BLaER1 treated with 17β-estradiol and CSF1 and Interleukin-3, amounts not matched to agents 10 nM and 100 nM (cell line): ENCODE measurements around the gene ANAPC4.

Experiments used
- H3K27ac ChIP-seq, 11 experiments: shearing (Covaris generic); formaldehyde crosslinking; 2 replicates each; pipeline ENCODE4 v1.8.1; 2022
- H3K27me3 ChIP-seq, 11 experiments: shearing (Covaris generic); formaldehyde crosslinking; 2 replicates each; pipeline ENCODE4 v1.8.1; 2022
- H3K36me3 ChIP-seq, 11 experiments: shearing (Covaris generic); formaldehyde crosslinking; 2 replicates each; pipeline ENCODE4 v1.8.1; 2022
- H3K4me1 ChIP-seq, 10 experiments: shearing (Covaris generic); formaldehyde crosslinking; 2 replicates each; pipeline ENCODE4 v1.8.1; 2022
- H3K4me2 ChIP-seq, 11 experiments: shearing (Covaris generic); formaldehyde crosslinking; 2 replicates each; pipeline ENCODE4 v1.8.1; 2022
- H3K4me3 ChIP-seq, 10 experiments: shearing (Covaris generic); formaldehyde crosslinking; 2 replicates each; pipeline ENCODE4 v1.8.1; 2022
- H3K9ac ChIP-seq, 11 experiments: shearing (Covaris generic); formaldehyde crosslinking; 2 replicates each; pipeline ENCODE4 v1.8.1; 2022
- H3K9me3 ChIP-seq, 11 experiments: shearing (Covaris generic); formaldehyde crosslinking; replicated peaks in 1 of 11; 2 replicates each; pipeline ENCODE4 v1.8.1; 2022
- H4K20me1 ChIP-seq, 11 experiments: shearing (Covaris generic); formaldehyde crosslinking; 2 replicates each; pipeline ENCODE4 v1.8.1; 2022
- Cebpa-rat ChIP-seq, 11 experiments: shearing (Covaris generic); IDR thresholded peaks; 2 replicates each; pipeline ENCODE4 v1.8.1; 2022

The ANAPC4 gene

DNA sequence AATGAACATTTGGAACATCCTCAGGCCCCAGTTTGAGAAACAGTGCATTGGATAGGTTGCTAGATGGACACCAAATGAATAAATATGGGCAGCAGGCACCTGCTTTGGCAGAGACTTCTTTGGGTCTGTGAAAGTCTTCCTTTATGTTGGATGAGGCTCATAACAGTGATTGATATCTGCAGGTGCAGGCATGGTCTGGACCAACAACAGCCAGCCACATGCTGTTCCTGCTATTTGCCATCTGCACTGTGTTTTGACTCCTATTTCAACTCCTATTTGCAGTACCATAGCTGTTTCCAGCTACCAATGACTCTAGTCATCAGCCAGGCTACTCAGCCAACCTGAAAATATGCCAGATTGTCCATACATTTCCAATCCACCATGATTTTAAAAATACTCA is 60.9 kb downstream of the ANAPC4 start:
- H3K4me1 ChIP-seq, result peaks cover 0 to 29% (median 0%) of the 10 kb centered on the region in 10 experiments; a peak in 4 of 20 replicates
- H3K36me3 ChIP-seq, result no peaks in the 10 kb centered on the region
- H3K4me2 ChIP-seq, result no peak overlapping the region
- H3K27ac ChIP-seq, result no peak overlapping the region
- TF ChIP-seq Cebpa-rat (IDR thresholded peaks at IDR 0.05), result no peak
- peaks cover 7 to 12% (median 9%) of the 10 kb centered on the region in 11 experiments; a peak in 20 of 22 replicates for H3K9me3 ChIP-seq
- no peaks in the 10 kb centered on the region for H4K20me1 ChIP-seq
- H3K9ac ChIP-seq, result no peak overlapping the region
- H3K27me3 ChIP-seq, result no peaks in the 10 kb centered on the region
- H3K4me3 ChIP-seq, result no peak overlapping the region

DNA sequence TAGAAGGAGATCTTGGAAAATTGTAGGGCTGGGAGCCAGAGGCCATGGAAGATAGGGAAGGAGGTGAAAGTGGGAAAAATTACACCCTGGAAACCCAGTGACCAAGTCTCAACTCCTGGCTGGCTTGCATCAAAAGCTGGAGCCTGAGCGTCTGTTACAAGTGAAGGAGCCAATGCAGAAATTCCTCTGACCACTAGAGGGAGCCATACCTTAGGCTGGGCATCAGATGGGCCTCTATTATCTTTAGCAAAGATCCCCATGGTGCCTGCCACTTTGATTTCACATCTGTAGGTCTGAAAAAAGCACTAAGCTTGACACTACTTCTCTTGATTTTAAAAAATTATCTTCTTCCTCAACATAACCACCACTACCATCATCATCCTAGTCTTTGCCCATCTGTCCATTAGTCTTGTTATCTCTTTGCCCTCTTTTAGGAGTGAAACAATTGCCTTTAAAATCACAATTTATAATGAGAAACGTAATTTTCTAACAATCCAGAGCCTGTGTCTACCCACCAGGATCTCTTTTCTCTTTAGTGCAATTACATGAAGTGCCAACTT is 62.9 kb downstream of the ANAPC4 start:
- Histone ChIP-seq H3K9ac (no peak overlapping the region), H3K4me3 (no peak overlapping the region)
- no peak for TF ChIP-seq Cebpa-rat (IDR thresholded peaks at IDR 0.05)

DNA sequence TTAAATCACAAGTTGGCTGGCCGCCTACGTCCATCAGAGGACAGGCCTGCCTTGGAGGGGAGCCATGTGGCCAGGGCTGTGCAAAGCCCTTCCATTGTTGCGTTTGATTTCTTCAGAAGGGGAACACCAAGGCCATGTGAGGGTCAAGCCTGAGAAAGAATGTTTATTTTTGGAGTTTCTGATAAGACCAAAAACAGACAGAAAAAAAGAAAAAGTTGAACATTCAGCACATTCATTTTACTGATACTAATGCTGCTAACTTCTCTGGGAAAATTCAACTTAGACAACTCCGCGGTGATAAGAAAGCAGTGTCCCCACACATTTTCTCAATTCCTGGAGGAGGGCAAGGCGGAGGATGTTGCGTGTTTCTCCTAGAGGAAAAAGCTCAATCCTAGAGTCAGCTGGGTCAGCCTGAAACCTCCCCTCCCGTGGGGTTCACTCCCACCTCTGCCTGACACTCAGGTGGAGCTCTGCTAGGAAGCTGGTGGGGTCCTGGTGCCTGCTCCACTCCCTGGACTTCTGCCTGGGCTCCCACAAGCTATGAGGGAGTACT is 63.5 kb downstream of the ANAPC4 start:
- no peak overlapping the region for H3K9ac ChIP-seq
- peaks cover 7 to 12% (median 9%) of the 10 kb centered on the region in 11 experiments; a peak in 20 of 22 replicates for H3K9me3 ChIP-seq
- no peak for TF ChIP-seq Cebpa-rat (IDR thresholded peaks at IDR 0.05)
- peaks cover 0 to 3% (median 0%) of the 10 kb centered on the region in 10 experiments; a peak in 2 of 20 replicates for H3K4me1 ChIP-seq
- H3K4me3 ChIP-seq, result no peak overlapping the region
- no peak overlapping the region for H3K27ac ChIP-seq
- H3K36me3 ChIP-seq, result no peaks in the 10 kb centered on the region
- no peaks in the 10 kb centered on the region for H4K20me1 ChIP-seq
- H3K4me2 ChIP-seq, result no peak overlapping the region
- H3K27me3 ChIP-seq, result no peaks in the 10 kb centered on the region

More for the DNA sequence above, 62.9 kb downstream of the ANAPC4 start:
- peaks cover 0 to 8% (median 0%) of the 10 kb centered on the region in 10 experiments; a peak in 2 of 20 replicates for H3K4me1 ChIP-seq
- no peaks in the 10 kb centered on the region for H4K20me1 ChIP-seq
- peaks cover 7 to 12% (median 9%) of the 10 kb centered on the region in 11 experiments; a peak in 20 of 22 replicates for H3K9me3 ChIP-seq
- H3K27me3 ChIP-seq, result no peaks in the 10 kb centered on the region
- no peak overlapping the region for H3K4me2 ChIP-seq
- H3K27ac ChIP-seq, result no peak overlapping the region
- H3K36me3 ChIP-seq, result no peaks in the 10 kb centered on the region

DNA sequence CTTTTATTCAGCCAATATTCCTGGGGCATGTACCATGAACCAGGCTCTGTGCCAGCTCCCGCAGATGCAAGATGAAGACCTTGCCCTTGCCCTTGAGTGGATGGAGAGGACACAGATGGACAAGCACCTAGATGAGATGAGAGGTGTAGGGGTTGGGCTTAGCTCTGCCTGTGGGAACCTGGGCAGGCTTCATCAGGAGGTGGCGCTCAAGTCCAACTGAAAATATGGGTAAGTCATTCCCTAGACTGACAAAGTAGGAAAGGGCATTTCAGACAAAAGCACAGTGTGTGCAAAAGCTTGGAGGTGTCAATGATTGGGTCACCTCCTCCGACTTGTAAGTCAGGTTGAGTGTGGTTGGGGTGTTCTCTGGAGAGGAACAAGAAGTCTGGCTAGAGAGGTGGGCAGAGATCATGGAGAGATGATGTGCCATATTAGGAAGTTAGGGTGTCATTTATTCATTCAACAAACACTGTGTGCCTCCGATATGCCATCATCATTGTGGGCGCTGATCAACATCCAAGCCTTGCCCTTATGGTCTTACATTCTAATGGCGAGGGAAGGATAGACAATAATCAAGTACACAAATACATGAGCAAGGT is 64.6 kb downstream of the ANAPC4 start:
- Histone ChIP-seq H3K27me3 (no peaks in the 10 kb centered on the region), H3K36me3 (no peaks in the 10 kb centered on the region), H3K27ac (no peak overlapping the region), H3K4me2 (no peak overlapping the region), H3K9me3 (peaks cover 7 to 12% (median 9%) of the 10 kb centered on the region in 11 experiments; a peak in 20 of 22 replicates), H3K4me1 (no peaks in the 10 kb centered on the region), H3K9ac (no peak overlapping the region), H3K4me3 (no peak overlapping the region), H4K20me1 (no peaks in the 10 kb centered on the region)
- no peak for TF ChIP-seq Cebpa-rat (IDR thresholded peaks at IDR 0.05)

DNA sequence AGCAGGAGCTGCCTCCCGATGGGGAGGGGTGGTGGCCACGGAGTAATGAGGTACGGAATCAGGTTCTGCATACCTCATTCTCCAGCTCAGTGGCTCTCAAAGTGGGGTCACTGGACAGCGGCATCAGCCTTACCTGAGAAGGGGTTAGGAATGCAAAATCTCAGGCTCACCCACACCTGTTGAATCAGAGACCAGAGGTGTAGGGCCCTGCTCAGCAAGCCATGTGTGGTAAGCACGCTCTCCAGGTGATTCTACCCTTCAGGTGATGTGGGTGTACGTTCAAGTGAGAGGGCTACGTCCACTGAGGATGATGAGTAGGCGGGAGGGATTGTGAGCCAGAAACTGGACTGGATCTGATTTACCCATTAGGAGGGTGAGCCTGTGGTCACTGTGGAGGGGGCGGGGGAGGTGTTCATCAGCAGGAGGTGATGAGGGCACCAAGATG is 65.8 kb downstream of the ANAPC4 start:
- H3K27me3 ChIP-seq, result no peaks in the 10 kb centered on the region
- no peaks in the 10 kb centered on the region for H4K20me1 ChIP-seq
- no peaks in the 10 kb centered on the region for H3K4me1 ChIP-seq
- H3K4me2 ChIP-seq, result no peak overlapping the region
- no peak overlapping the region for H3K4me3 ChIP-seq
- H3K9me3 ChIP-seq, result peaks cover 7 to 12% (median 9%) of the 10 kb centered on the region in 11 experiments; a peak in 20 of 22 replicates
- TF ChIP-seq Cebpa-rat (IDR thresholded peaks at IDR 0.05), result no peak
- H3K9ac ChIP-seq, result no peak overlapping the region
- H3K27ac ChIP-seq, result no peak overlapping the region
- no peaks in the 10 kb centered on the region for H3K36me3 ChIP-seq

DNA sequence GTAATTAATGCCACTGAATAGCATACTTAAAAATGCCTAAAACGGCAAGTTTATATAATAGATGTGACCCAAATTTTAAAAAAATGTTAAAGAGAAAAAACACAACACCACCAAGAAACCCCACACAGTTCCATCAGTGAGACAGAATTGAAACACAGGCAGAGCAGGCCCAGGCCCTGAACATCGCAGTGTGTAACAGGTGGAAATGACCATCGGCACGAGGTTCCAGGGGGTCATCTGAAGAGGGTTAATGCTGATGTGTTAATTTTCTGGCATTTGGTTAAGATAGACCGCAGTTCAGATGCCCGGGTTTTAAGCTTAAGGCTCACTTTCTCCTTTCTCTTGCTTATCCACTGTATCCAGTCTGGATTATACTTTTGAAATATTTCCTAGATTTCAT is 66.8 kb downstream of the ANAPC4 start:
- peaks cover 6 to 10% (median 8%) of the 10 kb centered on the region in 11 experiments; a peak in 20 of 22 replicates for H3K9me3 ChIP-seq
- no peak overlapping the region for H3K9ac ChIP-seq

DNA sequence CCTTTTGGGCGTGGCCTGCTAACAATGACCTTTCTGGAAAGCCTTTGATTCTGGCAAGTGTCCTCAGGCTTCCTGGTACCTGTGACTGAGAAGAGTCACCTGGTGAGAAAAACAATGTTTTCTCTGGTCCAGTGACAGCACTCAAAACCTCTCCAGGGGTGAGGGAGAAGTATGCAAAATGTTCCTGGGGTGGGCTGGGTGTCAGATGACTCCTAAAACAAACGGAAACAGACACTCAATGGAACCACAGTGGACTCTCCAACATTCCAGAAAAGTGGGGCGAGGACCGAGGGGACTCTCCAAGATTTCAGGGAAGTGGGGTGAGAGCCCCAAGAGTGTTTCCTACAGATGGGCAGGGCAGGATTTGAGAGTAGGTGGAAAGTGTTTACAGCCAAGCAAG is 69.5 kb downstream of the ANAPC4 start:
- Histone ChIP-seq H3K36me3 (no peaks in the 10 kb centered on the region), H3K27me3 (no peaks in the 10 kb centered on the region), H3K27ac (no peak overlapping the region), H3K4me3 (no peak overlapping the region), H3K9me3 (no peaks in the 10 kb centered on the region), H3K9ac (no peak overlapping the region), H4K20me1 (no peaks in the 10 kb centered on the region), H3K4me1 (peaks cover 9 to 18% (median 15%) of the 10 kb centered on the region in 10 experiments; a peak in 15 of 20 replicates), H3K4me2 (no peak overlapping the region)
- TF ChIP-seq Cebpa-rat (IDR thresholded peaks at IDR 0.05), result no peak

More for the DNA sequence above, 66.8 kb downstream of the ANAPC4 start:
- H4K20me1 ChIP-seq, result no peaks in the 10 kb centered on the region
- H3K4me1 ChIP-seq, result peaks cover 0 to 6% (median 0%) of the 10 kb centered on the region in 10 experiments; a peak in 3 of 20 replicates
- H3K4me3 ChIP-seq, result no peak overlapping the region
- H3K27me3 ChIP-seq, result no peaks in the 10 kb centered on the region
- H3K4me2 ChIP-seq, result no peak overlapping the region
- no peaks in the 10 kb centered on the region for H3K36me3 ChIP-seq
- H3K27ac ChIP-seq, result no peak overlapping the region
- no peak for TF ChIP-seq Cebpa-rat (IDR thresholded peaks at IDR 0.05)

DNA sequence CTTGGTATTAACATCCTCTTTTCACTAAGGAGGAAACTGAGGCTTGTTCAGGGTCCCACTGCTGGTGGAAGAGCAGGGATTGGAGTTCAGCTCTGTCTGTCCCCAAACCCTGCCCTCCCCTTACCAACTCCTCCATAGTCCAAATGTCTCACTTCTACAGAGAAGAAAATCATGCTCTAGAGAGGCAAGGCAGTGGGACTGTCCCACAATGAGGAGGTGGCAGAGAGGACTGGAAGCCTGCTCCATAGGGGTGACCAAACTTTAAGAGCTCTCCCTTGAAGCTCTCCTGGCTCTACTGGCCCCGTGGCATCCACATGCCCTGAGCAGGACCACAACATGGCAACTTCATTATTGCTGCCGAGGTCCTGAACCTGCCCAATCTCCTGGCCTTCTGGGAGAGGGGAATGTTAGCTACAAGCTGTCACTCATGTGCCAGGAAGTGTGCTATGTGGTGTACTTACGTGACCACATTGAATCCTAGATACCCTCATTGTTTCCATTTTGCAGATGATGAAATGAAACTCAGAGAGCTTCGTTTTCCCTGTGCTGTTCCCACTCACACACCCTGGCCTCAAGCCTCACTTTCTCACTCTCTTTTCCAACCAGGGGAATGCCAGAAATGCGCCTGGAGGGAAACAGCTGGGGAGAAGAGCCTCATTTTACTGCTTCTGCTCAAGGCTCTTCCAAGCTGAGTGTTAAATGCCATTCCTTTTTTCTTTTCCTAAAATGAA is 71.5 kb downstream of the ANAPC4 start:
- Histone ChIP-seq H3K27me3 (no peaks in the 10 kb centered on the region), H3K9me3 (no peaks in the 10 kb centered on the region), H3K9ac (no peak overlapping the region), H4K20me1 (no peaks in the 10 kb centered on the region), H3K27ac (no peak overlapping the region; a peak in 1 of 22 replicates), H3K4me2 (peak overlapping the region in 2 of 11 experiments; percentile 43 to 52; a peak in 4 of 22 replicates), H3K4me1 (peaks cover 9 to 18% (median 15%) of the 10 kb centered on the region in 10 experiments; a peak in 15 of 20 replicates), H3K36me3 (no peaks in the 10 kb centered on the region), H3K4me3 (no peak overlapping the region)
- TF ChIP-seq Cebpa-rat (IDR thresholded peaks at IDR 0.05), result no peak

DNA sequence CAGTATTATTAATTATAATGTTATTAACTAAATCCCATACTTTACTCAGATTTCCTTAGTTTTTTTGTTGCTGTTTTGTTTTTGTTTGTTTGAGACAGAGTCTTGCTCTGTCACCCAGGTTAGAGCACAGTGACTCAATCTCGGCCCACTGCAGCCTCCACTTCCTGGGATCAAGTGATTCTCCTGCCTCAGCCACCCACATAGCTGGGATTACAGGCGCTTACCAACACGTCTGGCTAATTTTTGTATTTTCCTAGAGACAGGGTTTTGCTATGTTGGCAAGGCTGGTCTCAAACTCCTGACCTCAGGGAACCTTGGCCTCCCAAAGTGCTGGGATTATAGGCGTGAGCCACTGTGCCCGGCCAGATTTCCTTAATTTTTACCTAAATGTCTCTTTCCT is 72.2 kb downstream of the ANAPC4 start:
- no peak overlapping the region; a peak in 1 of 22 replicates for H3K27ac ChIP-seq
- H3K4me2 ChIP-seq, result peak overlapping the region in 3 of 11 experiments; percentile 11 to 52 (median 43); a peak in 4 of 22 replicates
- no peaks in the 10 kb centered on the region for H3K36me3 ChIP-seq
- H3K9me3 ChIP-seq, result no peaks in the 10 kb centered on the region
- H3K4me1 ChIP-seq, result peaks cover 9 to 18% (median 15%) of the 10 kb centered on the region in 10 experiments; a peak in 15 of 20 replicates
- no peak for TF ChIP-seq Cebpa-rat (IDR thresholded peaks at IDR 0.05)
- no peaks in the 10 kb centered on the region for H4K20me1 ChIP-seq
- no peak overlapping the region for H3K4me3 ChIP-seq
- no peaks in the 10 kb centered on the region for H3K27me3 ChIP-seq
- no peak overlapping the region for H3K9ac ChIP-seq
